T-cell (primary cell): ENCODE data around the gene DHX29. TPM values are rescaled to one million over a fixed set of nuclear protein-coding genes. Genes with fewer than 3 reads are reported as not detected.

ENCODE experiments used
- ATAC-seq, 4 experiments: fragments of 200-7000 bp in 3 of 4; fragments of 150-1000 bp in 1 of 4; cut with Tn5 transposase; replicated peaks in 1 of 4; 1 replicate in 3 of 4; 2 replicates in 1 of 4; pipeline ENCODE4 v1.10.0; 2021; ENCODE audit warnings: moderate library complexity in 3 of 4, mild to moderate bottlenecking in 2 of 4, moderate number of reproducible peaks in 1 of 4
- CTCF ChIA-PET, 2 donors: fragments of 300-600 bp; sonication (Branson Sonifier 250); formaldehyde crosslinking; loops; one replicate each; lab custom pipeline; 2022; ENCODE audit warnings: antibody characterized with exemption in 2 of 2; lab: Charles Lee
- POLR2A ChIA-PET, 2 donors: fragments of 300-600 bp; sonication (Branson Sonifier 250); formaldehyde crosslinking; loops; one replicate each; lab custom pipeline; 2022; ENCODE audit warnings: antibody characterized with exemption in 2 of 2; lab: Charles Lee
- DNase-seq, 35 experiments: peaks; one replicate each; pipeline versions ENCODE4 v3.0.0 to v3.0.0-alpha.2; 2013 to 2023
- H3K27ac ChIP-seq: one replicate; pipeline ENCODE4 v1.5.1; 2013; ENCODE audit warnings: low read length
- H3K27me3 ChIP-seq, 2 experiments: replicated peaks in 1 of 2; 1 replicate in 1 of 2; 2 replicates in 1 of 2; pipeline versions ENCODE4 v1.6.1 to v1.7.0; 2013; ENCODE audit warnings: low read length in 1 of 2, mixed read lengths in 1 of 2; ENCODE audit not compliant: control insufficient read depth in 2 of 2, insufficient read depth in 2 of 2; ENCODE audit errors: extremely low read depth in 1 of 2
- H3K36me3 ChIP-seq, 2 donors: 1 replicate in 1 of 2; 2 replicates in 1 of 2; pipeline versions ENCODE4 v1.6.1 to v1.7.0; 2013; ENCODE audit warnings: low read length in 1 of 2; ENCODE audit not compliant: control insufficient read depth in 2 of 2, insufficient read depth in 1 of 2; ENCODE audit errors: extremely low read depth in 1 of 2
- H3K4me1 ChIP-seq, 2 experiments: 1 replicate in 1 of 2; 2 replicates in 1 of 2; pipeline versions ENCODE4 v1.6.1 to v1.7.0; 2013; ENCODE audit warnings: low read length in 2 of 2, mixed read lengths in 1 of 2; ENCODE audit not compliant: insufficient read depth in 2 of 2, control insufficient read depth in 1 of 2; ENCODE audit errors: extremely low read depth in 1 of 2
- H3K4me3 ChIP-seq, 2 donors: 1 replicate in 1 of 2; 2 replicates in 1 of 2; pipeline versions ENCODE4 v1.5.1 to v1.7.0; 2013; ENCODE audit warnings: mild to moderate bottlenecking in 2 of 2, low read length in 1 of 2, moderate library complexity in 1 of 2; ENCODE audit not compliant: control insufficient read depth in 1 of 2; ENCODE audit errors: extremely low read depth in 1 of 2
- H3K9me3 ChIP-seq: 2 replicates; pipeline ENCODE4 v1.7.0; 2013
- H3K27ac Mint-ChIP-seq, 2 donors: one replicate each; pipeline ENCODE4 v1.8.0; 2020 to 2021; ENCODE audit warnings: mild to moderate bottlenecking in 2 of 2, mixed read lengths in 2 of 2
- H3K27me3 Mint-ChIP-seq, 2 donors: one replicate each; pipeline ENCODE4 v1.8.0; 2021 to 2022; ENCODE audit warnings: mixed read lengths in 2 of 2
- H3K36me3 Mint-ChIP-seq: one replicate; pipeline ENCODE4 v1.8.0; 2021; ENCODE audit warnings: mixed read lengths
- H3K4me1 Mint-ChIP-seq, 3 donors: one replicate each; pipeline ENCODE4 v1.8.0; 2020 to 2022; ENCODE audit warnings: mixed read lengths in 3 of 3, mild to moderate bottlenecking in 1 of 3
- H3K4me3 Mint-ChIP-seq, 3 donors: one replicate each; pipeline ENCODE4 v1.8.0; 2020 to 2022; ENCODE audit warnings: mild to moderate bottlenecking in 3 of 3, mixed read lengths in 3 of 3, moderate library complexity in 3 of 3
- H3K9me3 Mint-ChIP-seq, 3 donors: one replicate each; pipeline ENCODE4 v1.8.0; 2020 to 2022; ENCODE audit warnings: mixed read lengths in 3 of 3
- WGBS: methylation state at CpG from one replicate; pipeline ENCODE4 v1.1.5; 2013; ENCODE audit warnings: missing lambda C conversion rate; ENCODE audit not compliant: insufficient coverage; 5-methylcytosine and 5-hydroxymethylcytosine counted together
- total RNA-seq, 35 experiments: library from RNA in 6 of 35; stranded (reverse) in 6 of 35; fragments of 120-200 nt in 1 of 35; gene quantifications; one replicate each; pipeline versions ENCODE4 v1.2.1 to v1.2.4 and lab custom pipeline; 2013 to 2026

DHX29 gene
- total RNA-seq, 5 donors from 2014 or later (not counting 1 experiment from before 2014, with no cell fraction given): 12.4 to 19.2 (median 15.4) TPM

- ChIA-PET POLR2A (no interaction called here), CTCF (interaction anchor here (0.7 to 2.8 kb wide), 4 partner anchors 11 to 348 kb away, joined by 3 to 32 read pairs (median 4); no protein-coding TSS in a partner anchor)
- no peak overlapping the region for H3K4me3 Mint-ChIP-seq
- peak overlapping the region; percentile 76 to 80 for H3K27ac Mint-ChIP-seq
- no CpG with 5 or more reads among the region's 2 CpGs for WGBS
- no peaks in the 10 kb centered on the region for H3K9me3 Mint-ChIP-seq
- Histone ChIP-seq H3K27ac (no peak overlapping the region), H3K27me3 (no peaks in the 10 kb centered on the region), H3K36me3 (peaks cover 8 to 73% of the 10 kb centered on the region in 2 donors), H3K4me1 (no peaks in the 10 kb centered on the region), H3K4me3 (no peak overlapping the region), H3K9me3 (no peaks in the 10 kb centered on the region)
- peaks cover 56% of the 10 kb centered on the region for H3K36me3 Mint-ChIP-seq
- peaks cover 0 to 4% (median 2%) of the 10 kb centered on the region in 3 donors for H3K4me1 Mint-ChIP-seq
- H3K27me3 Mint-ChIP-seq: no peaks in the 10 kb centered on the region
- peak in 31 of 35 experiments; percentile 12 to 77 (median 51) for DNase-seq
- no peak for ATAC-seq
These were observed 37.0 kb upstream of the DHX29 start for GRCh38 chr5:55344392-55344992.

DNA sequence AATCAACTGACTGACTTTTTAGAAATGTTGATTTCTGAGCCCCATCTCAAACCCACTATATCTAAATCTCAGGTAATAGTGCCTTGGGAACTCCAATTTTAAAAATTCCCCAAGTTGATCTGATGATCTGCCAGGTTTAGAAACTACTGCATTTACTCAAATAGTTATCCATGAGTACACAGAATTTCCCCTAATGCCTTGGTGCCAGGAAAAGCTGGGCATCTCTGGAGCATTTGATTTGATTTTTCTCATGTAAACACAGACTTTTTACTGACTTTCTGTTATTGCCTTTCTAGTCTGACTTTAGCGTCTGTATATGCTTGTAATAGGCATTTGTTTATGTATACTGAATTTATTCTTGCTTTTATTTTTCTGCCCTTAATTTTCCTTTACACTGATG lies 36.1 kb upstream of the DHX29 start:
- Histone ChIP-seq H3K4me3 (no peak overlapping the region), H3K9me3 (no peaks in the 10 kb centered on the region), H3K4me1 (peaks cover 0 to 4% of the 10 kb centered on the region in 2 experiments), H3K36me3 (peaks cover 8 to 68% of the 10 kb centered on the region in 2 donors), H3K27me3 (no peaks in the 10 kb centered on the region), H3K27ac (no peak overlapping the region)
- H3K4me1 Mint-ChIP-seq: peaks cover 7 to 10% (median 10%) of the 10 kb centered on the region in 3 donors
- POLR2A ChIA-PET: no interaction called here
- H3K36me3 Mint-ChIP-seq: peaks cover 51% of the 10 kb centered on the region
- ATAC-seq (no peak), DNase-seq (no peak)
- peak overlapping the region in 1 of 2 donors; percentile 57 for H3K27ac Mint-ChIP-seq
- H3K27me3 Mint-ChIP-seq: no peaks in the 10 kb centered on the region
- no peaks in the 10 kb centered on the region for H3K9me3 Mint-ChIP-seq
- H3K4me3 Mint-ChIP-seq: no peak overlapping the region
- no CpG with 5 or more reads among the region's 1 CpG for WGBS
- CTCF ChIA-PET: interaction anchor here (0.7 to 3.0 kb wide), 5 partner anchors 12 to 349 kb away, joined by 3 to 32 read pairs (median 4); partner anchors contain the start of gene DHX29 (in 1 of the 2)

GRCh38 chr5:55343107-55343506 lies 35.6 kb upstream of the DHX29 start:
- ChIA-PET CTCF (interaction anchor here (0.5 to 3.0 kb wide), 5 partner anchors 29 to 349 kb away, joined by 3 to 32 read pairs (median 7); partner anchors contain the start of gene DHX29 (in 1 of the 2)), POLR2A (interaction anchor here in 1 of 2 donors (0.5 kb wide), 1 partner anchor 14 kb away, joined by 3 read pairs; no protein-coding TSS in a partner anchor)
- H3K36me3 ChIP-seq: peaks cover 8 to 63% of the 10 kb centered on the region in 2 donors
- no peak overlapping the region for H3K4me3 ChIP-seq
- no peak overlapping the region for H3K27ac Mint-ChIP-seq
- no peaks in the 10 kb centered on the region for H3K9me3 Mint-ChIP-seq
- peaks cover 47% of the 10 kb centered on the region for H3K36me3 Mint-ChIP-seq
- H3K27me3 Mint-ChIP-seq: no peaks in the 10 kb centered on the region
- no CpG with 5 or more reads among the region's 4 CpGs for WGBS
- H3K27ac ChIP-seq: no peak overlapping the region
- no peak for DNase-seq
- H3K9me3 ChIP-seq: no peaks in the 10 kb centered on the region
- peaks cover 1 to 4% of the 10 kb centered on the region in 2 experiments for H3K4me1 ChIP-seq
- H3K4me1 Mint-ChIP-seq: peaks cover 12 to 14% (median 14%) of the 10 kb centered on the region in 3 donors
- no peaks in the 10 kb centered on the region for H3K27me3 ChIP-seq
- ATAC-seq: no peak
- H3K4me3 Mint-ChIP-seq: no peak overlapping the region

GRCh38 chr5:55338810-55339243 lies 31.3 kb upstream of the DHX29 start:
- peaks cover 4 to 30% of the 10 kb centered on the region in 2 donors for H3K36me3 ChIP-seq
- H3K36me3 Mint-ChIP-seq: peaks cover 27% of the 10 kb centered on the region
- H3K4me3 ChIP-seq: no peak overlapping the region
- no peaks in the 10 kb centered on the region for H3K27me3 ChIP-seq
- H3K27ac ChIP-seq: no peak overlapping the region
- ChIA-PET POLR2A (interaction anchor here in 1 of 2 donors (0.7 kb wide), 2 partner anchors 31 to 37 kb away, joined by 6 to 16 read pairs; partner anchors contain the start of gene DHX29), CTCF (interaction anchor here in 1 of 2 donors (1.7 kb wide), 1 partner anchor 68 kb away, joined by 4 read pairs; no protein-coding TSS in a partner anchor)
- H3K4me1 Mint-ChIP-seq: peaks cover 23 to 32% (median 28%) of the 10 kb centered on the region in 3 donors
- no peaks in the 10 kb centered on the region for H3K27me3 Mint-ChIP-seq
- peak overlapping the region in 1 of 3 donors; percentile 21 for H3K4me3 Mint-ChIP-seq
- DNase-seq (no peak), ATAC-seq (no peak)
- no CpG with 5 or more reads among the region's 5 CpGs for WGBS
- peaks cover 3 to 4% of the 10 kb centered on the region in 2 experiments for H3K4me1 ChIP-seq
- H3K9me3 ChIP-seq: no peaks in the 10 kb centered on the region
- H3K27ac Mint-ChIP-seq: peak overlapping the region in 1 of 2 donors; percentile 48
- H3K9me3 Mint-ChIP-seq: peaks cover 0 to 1% (median 0%) of the 10 kb centered on the region in 3 donors

DNA sequence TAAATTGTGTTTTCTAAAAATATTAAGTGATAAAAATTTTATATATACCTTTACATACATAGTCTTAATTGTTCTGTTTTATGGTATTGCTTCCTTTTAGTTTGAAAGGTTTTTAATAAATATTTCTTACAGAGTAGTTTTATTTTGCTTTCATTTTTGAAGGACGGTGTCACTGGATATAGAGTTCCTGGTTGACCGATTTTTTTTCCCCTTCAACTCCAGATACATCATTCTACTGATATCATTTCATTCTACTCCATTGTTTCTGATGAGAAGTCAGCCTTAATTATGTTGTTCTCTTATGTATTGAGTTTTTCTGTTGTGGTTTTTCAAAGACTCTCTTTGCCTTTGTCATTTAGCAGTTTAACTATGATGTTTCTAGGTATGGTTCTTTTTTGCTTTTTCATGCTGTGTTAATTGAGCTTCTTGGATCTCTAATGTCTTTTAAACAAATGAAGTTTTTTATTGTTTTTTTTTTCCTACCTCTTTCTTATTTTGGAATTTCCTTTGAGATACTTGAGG lies 30.7 kb upstream of the DHX29 start:
- DNase-seq (peak in 1 of 35 experiments; percentile 25), ATAC-seq (peak in 1 of 4 experiments; percentile 75)
- ChIA-PET CTCF (interaction anchor here in 1 of 2 donors (0.7 to 1.7 kb wide), 2 partner anchors 68 to 1800 kb away, joined by 3 to 4 read pairs; no protein-coding TSS in a partner anchor), POLR2A (interaction anchor here (0.5 to 0.7 kb wide), 3 partner anchors 101 to 936 kb away, joined by 3 to 4 read pairs (median 3); no protein-coding TSS in a partner anchor)
- H3K36me3 Mint-ChIP-seq: peaks cover 27% of the 10 kb centered on the region
- no peaks in the 10 kb centered on the region for H3K27me3 Mint-ChIP-seq
- H3K9me3 Mint-ChIP-seq: peaks cover 0 to 3% (median 0%) of the 10 kb centered on the region in 3 donors
- Histone ChIP-seq H3K36me3 (peaks cover 4 to 24% of the 10 kb centered on the region in 2 donors), H3K4me1 (peaks cover 3 to 4% of the 10 kb centered on the region in 2 experiments), H3K4me3 (no peak overlapping the region), H3K9me3 (no peaks in the 10 kb centered on the region), H3K27ac (no peak overlapping the region), H3K27me3 (no peaks in the 10 kb centered on the region)
- H3K4me3 Mint-ChIP-seq: peak overlapping the region; percentile 21 to 68 (median 43)
- WGBS: no CpG with 5 or more reads among the region's 2 CpGs
- H3K27ac Mint-ChIP-seq: peak overlapping the region; percentile 34 to 79
- peaks cover 23 to 32% (median 28%) of the 10 kb centered on the region in 3 donors for H3K4me1 Mint-ChIP-seq

DNA sequence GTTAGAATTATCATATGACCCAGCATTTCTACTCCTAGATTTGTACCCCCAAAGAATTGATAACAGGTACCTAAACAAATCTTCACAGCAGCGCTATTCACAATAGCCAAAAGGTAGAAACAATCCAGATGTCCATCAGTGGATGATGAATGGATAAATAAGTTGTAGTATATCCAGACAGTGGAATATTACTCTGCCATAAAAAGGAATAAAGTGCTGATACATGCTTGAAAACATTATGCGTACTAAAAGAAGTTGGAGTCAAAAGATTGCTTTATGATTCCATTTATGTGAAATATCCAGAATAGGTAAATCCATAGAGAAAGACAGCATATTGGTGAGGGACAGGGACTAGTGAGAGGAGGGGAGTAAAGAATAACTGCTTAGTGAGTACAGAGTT lies 26.3 kb upstream of the DHX29 start:
- peaks cover 0 to 27% of the 10 kb centered on the region in 2 donors for H3K36me3 ChIP-seq
- DNase-seq (no peak), ATAC-seq (no peak)
- no CpG with 5 or more reads among the region's 2 CpGs for WGBS
- peaks cover 2 to 3% of the 10 kb centered on the region in 2 experiments for H3K4me1 ChIP-seq
- H3K36me3 Mint-ChIP-seq: peaks cover 53% of the 10 kb centered on the region
- POLR2A ChIA-PET: no interaction called here
- peaks cover 0 to 3% (median 0%) of the 10 kb centered on the region in 3 donors for H3K9me3 Mint-ChIP-seq
- H3K27ac ChIP-seq: no peak overlapping the region
- no peaks in the 10 kb centered on the region for H3K27me3 ChIP-seq
- no peaks in the 10 kb centered on the region for H3K27me3 Mint-ChIP-seq
- no peak overlapping the region for H3K4me3 Mint-ChIP-seq
- H3K27ac Mint-ChIP-seq: peak overlapping the region in 1 of 2 donors; percentile 62
- H3K9me3 ChIP-seq: no peaks in the 10 kb centered on the region
- CTCF ChIA-PET: no interaction called here
- no peak overlapping the region for H3K4me3 ChIP-seq
- H3K4me1 Mint-ChIP-seq: peaks cover 35 to 50% (median 48%) of the 10 kb centered on the region in 3 donors
